ENCODE measurements around the gene CEACAM3.

CEACAM3 gene

DNA sequence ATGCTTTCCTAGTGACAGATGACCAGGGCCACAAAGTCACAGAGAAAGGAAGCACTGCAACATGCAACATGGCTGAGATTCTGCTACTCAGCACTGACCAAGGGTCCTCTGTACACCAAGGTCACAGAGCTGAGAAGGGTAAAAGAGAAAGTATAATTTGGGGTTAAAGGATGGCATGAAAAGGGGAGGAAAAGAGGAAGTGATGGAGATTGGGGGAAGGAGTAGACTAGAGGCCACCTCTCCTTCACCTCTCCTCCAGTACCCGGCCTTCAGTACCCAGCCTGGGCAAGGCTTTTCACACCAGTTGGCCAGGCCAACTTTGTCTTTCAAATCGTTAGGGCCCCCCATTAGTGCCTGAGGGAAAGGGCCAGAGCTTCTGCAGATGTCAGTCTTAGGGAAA lies 57.4 kb downstream of the CEACAM3 start:
- TF ChIP-seq, protein P1, sequence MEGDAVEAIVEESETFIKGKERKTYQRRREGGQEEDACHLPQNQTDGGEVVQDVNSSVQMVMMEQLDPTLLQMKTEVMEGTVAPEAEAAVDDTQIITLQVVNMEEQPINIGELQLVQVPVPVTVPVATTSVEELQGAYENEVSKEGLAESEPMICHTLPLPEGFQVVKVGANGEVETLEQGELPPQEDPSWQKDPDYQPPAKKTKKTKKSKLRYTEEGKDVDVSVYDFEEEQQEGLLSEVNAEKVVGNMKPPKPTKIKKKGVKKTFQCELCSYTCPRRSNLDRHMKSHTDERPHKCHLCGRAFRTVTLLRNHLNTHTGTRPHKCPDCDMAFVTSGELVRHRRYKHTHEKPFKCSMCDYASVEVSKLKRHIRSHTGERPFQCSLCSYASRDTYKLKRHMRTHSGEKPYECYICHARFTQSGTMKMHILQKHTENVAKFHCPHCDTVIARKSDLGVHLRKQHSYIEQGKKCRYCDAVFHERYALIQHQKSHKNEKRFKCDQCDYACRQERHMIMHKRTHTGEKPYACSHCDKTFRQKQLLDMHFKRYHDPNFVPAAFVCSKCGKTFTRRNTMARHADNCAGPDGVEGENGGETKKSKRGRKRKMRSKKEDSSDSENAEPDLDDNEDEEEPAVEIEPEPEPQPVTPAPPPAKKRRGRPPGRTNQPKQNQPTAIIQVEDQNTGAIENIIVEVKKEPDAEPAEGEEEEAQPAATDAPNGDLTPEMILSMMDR (conservative IDR thresholded peaks at IDR 0.05), result no peak
- H3K27ac ChIP-seq, result no peak overlapping the region

DNA sequence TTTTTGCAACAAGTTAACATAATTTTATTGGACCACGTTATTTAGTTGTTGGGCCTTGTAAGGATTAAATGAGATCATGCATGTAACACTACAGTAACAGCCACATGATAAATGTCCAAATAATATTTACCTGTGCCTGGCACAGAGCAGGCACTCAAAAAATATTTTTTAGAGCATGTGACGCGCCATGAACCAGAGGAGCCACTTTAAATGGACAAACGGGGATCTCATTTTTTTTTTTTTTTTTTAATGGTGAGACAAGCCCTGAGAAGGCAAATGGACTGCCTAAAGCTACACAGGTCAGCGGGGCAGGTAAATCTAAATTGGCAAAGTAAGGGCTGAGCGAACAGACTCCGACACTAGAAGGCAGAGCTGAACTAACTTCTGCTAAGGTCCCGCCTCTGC lies 62.8 kb downstream of the CEACAM3 start:
- TF ChIP-seq, protein P1 (conservative IDR thresholded peaks at IDR 0.05), result no peak
- peak overlapping the region; percentile 99 for H3K27ac ChIP-seq

DNA sequence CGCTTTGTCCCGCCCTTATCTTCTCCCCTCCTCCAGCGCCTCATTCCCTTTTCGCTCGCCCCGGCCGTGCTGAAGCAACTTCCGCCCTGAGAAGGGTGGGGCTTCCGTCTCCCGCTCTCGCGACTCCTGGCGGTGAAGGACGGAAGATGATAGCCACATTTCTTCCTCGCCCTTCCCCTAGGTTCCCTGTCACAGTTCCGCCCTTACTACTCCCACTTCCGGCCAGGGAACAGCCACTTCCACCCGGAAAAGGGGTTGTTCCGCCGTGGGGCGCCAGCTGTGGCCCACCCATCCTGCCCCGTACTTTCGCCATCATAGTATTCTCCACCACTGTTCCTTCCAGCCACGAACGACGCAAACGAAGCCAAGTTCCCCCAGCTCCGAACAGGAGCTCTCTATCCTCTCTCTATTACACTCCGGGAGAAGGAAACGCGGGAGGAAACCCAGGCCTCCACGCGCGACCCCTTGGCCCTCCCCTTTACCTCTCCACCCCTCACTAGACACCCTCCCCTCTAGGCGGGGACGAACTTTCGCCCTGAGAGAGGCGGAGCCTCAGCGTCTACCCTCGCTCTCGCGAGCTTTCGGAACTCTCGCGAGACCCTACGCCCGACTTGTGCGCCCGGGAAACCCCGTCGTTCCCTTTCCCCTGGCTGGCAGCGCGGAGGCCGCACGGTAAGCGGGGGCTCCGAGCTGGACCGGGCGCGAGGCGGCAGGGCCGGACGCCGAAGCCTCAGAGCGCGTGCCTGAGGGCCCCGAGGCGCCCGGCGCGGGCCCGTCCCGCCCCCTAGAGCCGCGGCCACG lies 63.4 kb downstream of the CEACAM3 start, which contains the start of gene RPS19:
Gene RPS19, plus strand, starts transcription at position 638 of the 801 bp plus-strand sequence. CDS start 520 bp downstream, outside the sequence.
- H3K27ac ChIP-seq, result peak within 1 kb of the TSS; percentile 99

DNA sequence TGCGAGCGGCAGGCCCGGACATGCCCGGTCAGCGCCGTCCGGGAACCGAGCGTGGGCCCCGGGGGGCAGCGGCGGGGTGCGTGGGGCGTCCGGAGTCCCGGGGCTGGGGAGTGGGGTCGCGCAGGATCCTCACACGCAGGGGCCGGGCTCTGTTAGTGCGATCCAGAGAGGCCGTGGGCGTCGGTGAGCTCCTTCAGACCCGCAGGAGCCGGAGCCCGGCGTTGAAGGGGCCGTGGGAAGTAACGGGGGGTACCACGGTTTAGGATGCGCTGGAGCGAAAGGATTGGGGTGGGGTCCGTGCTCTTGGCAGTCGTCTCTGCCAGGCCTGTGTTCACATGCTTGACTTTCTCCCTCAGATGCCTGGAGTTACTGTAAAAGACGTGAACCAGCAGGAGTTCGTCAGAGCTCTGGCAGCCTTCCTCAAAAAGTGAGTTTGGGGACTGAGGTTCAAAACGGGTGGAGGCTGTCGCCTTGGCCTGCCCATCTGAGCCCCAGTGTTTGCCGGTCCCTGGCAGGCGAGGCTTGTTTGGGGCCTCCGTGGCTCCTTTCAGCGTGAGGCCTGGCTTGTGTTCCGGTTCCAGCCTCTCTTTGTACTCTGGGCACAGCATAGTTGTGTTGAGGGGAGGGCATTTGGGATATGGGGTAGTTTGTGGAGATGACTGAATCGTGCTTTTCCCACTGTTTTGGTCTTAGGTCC lies 64.2 kb downstream of the CEACAM3 start:
- peak overlapping the region; percentile 99 for H3K27ac ChIP-seq
- TF ChIP-seq, protein P1 (conservative IDR thresholded peaks at IDR 0.05), result no peak

More for the DNA sequence above, 63.4 kb downstream of the CEACAM3 start, which contains the start of gene RPS19:
- TF ChIP-seq, protein P1 (conservative IDR thresholded peaks at IDR 0.05), result peak; percentile 78

Measured in VCaP (cell line).